WTC11 (cell line): ENCODE results near the gene CDH22. TPM values are rescaled to one million over a fixed set of nuclear protein-coding genes. Genes with fewer than 3 reads are reported as not detected.

Experiments used
- AFF4 ChIP-seq: sonication (generic); formaldehyde crosslinking; IDR thresholded peaks from 2 replicates; pipeline ENCODE4 v1.8.1; 2023; ENCODE audit warnings: mild to moderate bottlenecking, missing genetic modification reagents, borderline replicate concordance
- ELF4 ChIP-seq: sonication (generic); formaldehyde crosslinking; IDR thresholded peaks from 2 replicates; pipeline ENCODE4 v1.8.1; 2022; ENCODE audit warnings: low read depth, mild to moderate bottlenecking, moderate library complexity, missing genetic modification reagents
- ERG ChIP-seq: fragments of 250-450 bp; sonication (Bioruptor Pico); IDR thresholded peaks from 2 replicates; pipeline ENCODE4 v1.8.0; 2021; ENCODE audit warnings: mild to moderate bottlenecking
- ETV6 ChIP-seq: sonication (generic); formaldehyde crosslinking; IDR thresholded peaks from 2 replicates; pipeline ENCODE4 v1.8.1; 2022; ENCODE audit warnings: mild to moderate bottlenecking, missing genetic modification reagents
- FOXP4 ChIP-seq: sonication (generic); formaldehyde crosslinking; IDR thresholded peaks from 2 replicates; pipeline ENCODE4 v1.8.0; 2022; ENCODE audit warnings: mild to moderate bottlenecking, missing genetic modification reagents
- KAT7 ChIP-seq: sonication (generic); formaldehyde crosslinking; IDR thresholded peaks from 2 replicates; pipeline ENCODE4 v1.8.1; 2023; ENCODE audit warnings: missing genetic modification reagents, mild to moderate bottlenecking, borderline replicate concordance
- ZNF219 ChIP-seq: sonication (generic); formaldehyde crosslinking; IDR thresholded peaks from 2 replicates; pipeline ENCODE4 v1.8.0; 2023; ENCODE audit warnings: missing genetic modification reagents, mild to moderate bottlenecking, borderline replicate concordance
- ZNF263 ChIP-seq: sonication (generic); formaldehyde crosslinking; IDR thresholded peaks from 2 replicates; pipeline ENCODE4 v1.8.1; 2022; ENCODE audit warnings: low read depth, mild to moderate bottlenecking, moderate library complexity, missing genetic modification reagents
- ZNF281 ChIP-seq: sonication (generic); formaldehyde crosslinking; IDR thresholded peaks from 2 replicates; pipeline ENCODE4 v1.8.0; 2023; ENCODE audit warnings: mild to moderate bottlenecking, missing genetic modification reagents
- total RNA-seq: library from RNA; stranded (reverse); gene quantifications from 3 replicates; pipeline ENCODE4 v1.2.3, GENCODE V29; 2021
- TF ChIP-seq, protein P1 (sequence below): sonication (generic); formaldehyde crosslinking; IDR thresholded peaks from 2 replicates; pipeline ENCODE4 v1.8.1; 2023; ENCODE audit warnings: mild to moderate bottlenecking, missing genetic modification reagents
- TF ChIP-seq, protein P2 (sequence below): sonication (generic); formaldehyde crosslinking; IDR thresholded peaks from 2 replicates; pipeline ENCODE4 v1.8.1; 2022; ENCODE audit warnings: low read depth, mild to moderate bottlenecking, moderate library complexity, missing genetic modification reagents, borderline replicate concordance
- TF ChIP-seq, protein P3 (sequence below): fragments of 200-600 bp; IDR thresholded peaks from 2 replicates; pipeline ENCODE4 v1.8.0; 2022; ENCODE audit warnings: antibody characterized with exemption

The CDH22 gene
- total RNA-seq, 1 experiment from 2014 or later, result 0.13 TPM

- no peak for TF ChIP-seq AFF4 (CRISPR knock-in tag)
- TF ChIP-seq ERG, result no peak
- TF ChIP-seq ZNF263, result no peak
- TF ChIP-seq ELF4 (CRISPR knock-in tag), result no peak
- TF ChIP-seq ZNF219, result no peak
- no peak for TF ChIP-seq ETV6 (CRISPR knock-in tag)
- TF ChIP-seq, protein P1, sequence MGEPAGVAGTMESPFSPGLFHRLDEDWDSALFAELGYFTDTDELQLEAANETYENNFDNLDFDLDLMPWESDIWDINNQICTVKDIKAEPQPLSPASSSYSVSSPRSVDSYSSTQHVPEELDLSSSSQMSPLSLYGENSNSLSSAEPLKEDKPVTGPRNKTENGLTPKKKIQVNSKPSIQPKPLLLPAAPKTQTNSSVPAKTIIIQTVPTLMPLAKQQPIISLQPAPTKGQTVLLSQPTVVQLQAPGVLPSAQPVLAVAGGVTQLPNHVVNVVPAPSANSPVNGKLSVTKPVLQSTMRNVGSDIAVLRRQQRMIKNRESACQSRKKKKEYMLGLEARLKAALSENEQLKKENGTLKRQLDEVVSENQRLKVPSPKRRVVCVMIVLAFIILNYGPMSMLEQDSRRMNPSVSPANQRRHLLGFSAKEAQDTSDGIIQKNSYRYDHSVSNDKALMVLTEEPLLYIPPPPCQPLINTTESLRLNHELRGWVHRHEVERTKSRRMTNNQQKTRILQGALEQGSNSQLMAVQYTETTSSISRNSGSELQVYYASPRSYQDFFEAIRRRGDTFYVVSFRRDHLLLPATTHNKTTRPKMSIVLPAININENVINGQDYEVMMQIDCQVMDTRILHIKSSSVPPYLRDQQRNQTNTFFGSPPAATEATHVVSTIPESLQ (CRISPR knock-in tag), result no peak
- TF ChIP-seq FOXP4 (CRISPR knock-in tag), result no peak
- TF ChIP-seq, protein P2, sequence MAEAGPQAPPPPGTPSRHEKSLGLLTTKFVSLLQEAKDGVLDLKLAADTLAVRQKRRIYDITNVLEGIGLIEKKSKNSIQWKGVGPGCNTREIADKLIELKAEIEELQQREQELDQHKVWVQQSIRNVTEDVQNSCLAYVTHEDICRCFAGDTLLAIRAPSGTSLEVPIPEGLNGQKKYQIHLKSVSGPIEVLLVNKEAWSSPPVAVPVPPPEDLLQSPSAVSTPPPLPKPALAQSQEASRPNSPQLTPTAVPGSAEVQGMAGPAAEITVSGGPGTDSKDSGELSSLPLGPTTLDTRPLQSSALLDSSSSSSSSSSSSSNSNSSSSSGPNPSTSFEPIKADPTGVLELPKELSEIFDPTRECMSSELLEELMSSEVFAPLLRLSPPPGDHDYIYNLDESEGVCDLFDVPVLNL, result no peak
- no peak for TF ChIP-seq KAT7 (CRISPR knock-in tag)
- TF ChIP-seq, protein P3, sequence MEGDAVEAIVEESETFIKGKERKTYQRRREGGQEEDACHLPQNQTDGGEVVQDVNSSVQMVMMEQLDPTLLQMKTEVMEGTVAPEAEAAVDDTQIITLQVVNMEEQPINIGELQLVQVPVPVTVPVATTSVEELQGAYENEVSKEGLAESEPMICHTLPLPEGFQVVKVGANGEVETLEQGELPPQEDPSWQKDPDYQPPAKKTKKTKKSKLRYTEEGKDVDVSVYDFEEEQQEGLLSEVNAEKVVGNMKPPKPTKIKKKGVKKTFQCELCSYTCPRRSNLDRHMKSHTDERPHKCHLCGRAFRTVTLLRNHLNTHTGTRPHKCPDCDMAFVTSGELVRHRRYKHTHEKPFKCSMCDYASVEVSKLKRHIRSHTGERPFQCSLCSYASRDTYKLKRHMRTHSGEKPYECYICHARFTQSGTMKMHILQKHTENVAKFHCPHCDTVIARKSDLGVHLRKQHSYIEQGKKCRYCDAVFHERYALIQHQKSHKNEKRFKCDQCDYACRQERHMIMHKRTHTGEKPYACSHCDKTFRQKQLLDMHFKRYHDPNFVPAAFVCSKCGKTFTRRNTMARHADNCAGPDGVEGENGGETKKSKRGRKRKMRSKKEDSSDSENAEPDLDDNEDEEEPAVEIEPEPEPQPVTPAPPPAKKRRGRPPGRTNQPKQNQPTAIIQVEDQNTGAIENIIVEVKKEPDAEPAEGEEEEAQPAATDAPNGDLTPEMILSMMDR, result no peak
- no peak for TF ChIP-seq ZNF281 (CRISPR knock-in tag)
These were observed 45.9 kb upstream of the CDH22 start (continued) for GRCh38 chr20:46354207-46354555.
